Fibroblast of lung (primary cell): ENCODE data around the gene PER1. TPM values are rescaled to one million over a fixed set of nuclear protein-coding genes. Genes with fewer than 3 reads are reported as not detected.

Experiments
- DNase-seq, 2 donors: peaks; one replicate each; pipeline versions ENCODE4 v3.0.0 to v3.0.0-alpha.2; 2010; ENCODE audit warnings: low read depth in 2 of 2
- H2AFZ ChIP-seq: 2 replicates; pipeline ENCODE4 v1.5.1; 2012; ENCODE audit warnings: low read length, control low read depth, inconsistent platforms
- H3K27ac ChIP-seq: 2 replicates; pipeline ENCODE4 v1.5.1; 2011; ENCODE audit warnings: low read length, control low read depth; ENCODE audit not compliant: insufficient read depth
- H3K27me3 ChIP-seq: 2 replicates; pipeline ENCODE4 v1.5.1; 2011; ENCODE audit warnings: mild to moderate bottlenecking, low read length; ENCODE audit not compliant: control insufficient read depth, insufficient read depth
- H3K36me3 ChIP-seq: 2 replicates; pipeline ENCODE4 v1.5.1; 2011; ENCODE audit warnings: low read length; ENCODE audit not compliant: control insufficient read depth, insufficient read depth
- H3K4me1 ChIP-seq: 2 replicates; pipeline ENCODE4 v1.5.1; 2011; ENCODE audit warnings: low read length; ENCODE audit not compliant: control insufficient read depth, insufficient read depth; ENCODE audit errors: extremely low read depth
- H3K4me2 ChIP-seq: 2 replicates; pipeline ENCODE4 v1.5.1; 2011; ENCODE audit warnings: low read length, control low read depth; ENCODE audit not compliant: insufficient read depth; ENCODE audit errors: extremely low read depth
- H3K4me3 ChIP-seq, 4 experiments: fragments of 200-600 bp in 1 of 4; sonication (generic) in 1 of 4; replicated peaks in 1 of 4; 2 replicates each; pipeline ENCODE4 v1.5.1; 2011 to 2016; ENCODE audit warnings: low read length in 4 of 4, low read depth in 3 of 4, mild to moderate bottlenecking in 3 of 4, control low read depth in 2 of 4, inconsistent platforms in 1 of 4, mixed read lengths in 1 of 4; ENCODE audit not compliant: insufficient read depth in 1 of 4; ENCODE audit errors: control extremely low read depth in 1 of 4
- H3K79me2 ChIP-seq: 2 replicates; pipeline ENCODE4 v1.5.1; 2012; ENCODE audit warnings: mild to moderate bottlenecking, low read length, inconsistent platforms; ENCODE audit not compliant: control insufficient read depth, insufficient read depth
- H3K9ac ChIP-seq: 2 replicates; pipeline ENCODE4 v1.5.1; 2011; ENCODE audit warnings: mild to moderate bottlenecking, low read length, control low read depth; ENCODE audit not compliant: insufficient read depth
- H3K9me3 ChIP-seq: 2 replicates; pipeline ENCODE4 v1.5.1; 2012; ENCODE audit warnings: low read depth, low read length; ENCODE audit not compliant: control insufficient read depth, insufficient read depth
- H4K20me1 ChIP-seq: 2 replicates; pipeline ENCODE4 v1.5.1; 2011; ENCODE audit warnings: low read length; ENCODE audit not compliant: control insufficient read depth, insufficient read depth; ENCODE audit errors: extremely low read depth
- CTCF ChIP-seq, 2 donors: IDR thresholded peaks in 1 of 2; conservative IDR thresholded peaks in 1 of 2; 1 replicate in 1 of 2; 2 replicates in 1 of 2; pipeline ENCODE4 v1.5.1; 2011 to 2012; ENCODE audit warnings: low read length in 2 of 2, control low read depth in 1 of 2, inconsistent platforms in 1 of 2, low read depth in 1 of 2, mild to moderate bottlenecking in 1 of 2
- EZH2 ChIP-seq: IDR thresholded peaks from 2 replicates; pipeline ENCODE4 v1.5.1; 2012; ENCODE audit warnings: low read length, control low read depth, mild to moderate bottlenecking; ENCODE audit errors: missing control alignments
- polyA plus RNA-seq, 2 donors: library from polyadenylated mRNA; depleted of rRNA in 1 of 2; stranded (reverse) in 1 of 2; unstranded in 1 of 2; fragments of >200 nt; gene quantifications; 2 replicates each; pipeline ENCODE4 v1.2.1, GENCODE V29; 2011 to 2012; ENCODE audit warnings: missing spikeins in 1 of 2
- total RNA-seq: library from RNA; depleted of rRNA; stranded (reverse); fragments of >200 nt; gene quantifications from 2 replicates; pipeline ENCODE4 v1.2.1, GENCODE V29; 2014

Gene PER1
- total and polyA plus RNA-seq, 2 donors (not counting 1 experiment from before 2014, with no cell fraction given), result 2.5 to 6.9 TPM

- H3K79me2 ChIP-seq, result peaks cover 2% of the 10 kb centered on the region
- no peak for DNase-seq
These were observed 4.3 kb downstream of the PER1 start for GRCh38 chr17:8147805-8148404.

GRCh38 chr17:8147141-8147804 is 4.9 kb downstream of the PER1 start:
- H3K4me3 ChIP-seq, result no peak overlapping the region
- TF ChIP-seq EZH2 (no peak), CTCF (conservative IDR thresholded peaks at IDR 0.05 in 1 of 2, IDR thresholded peaks at IDR 0.05 in 1 of 2; ENCODE audit: low read depth in 1 of 2, low read length in 2 of 2) (no peak)
- H3K4me2 ChIP-seq, result no peak overlapping the region
- peaks cover 35% of the 10 kb centered on the region for H3K36me3 ChIP-seq
- H3K4me1 ChIP-seq, result peaks cover 3% of the 10 kb centered on the region
- no peaks in the 10 kb centered on the region for H3K9me3 ChIP-seq
- DNase-seq, result no peak
- no peak overlapping the region for H2AFZ ChIP-seq
- H3K27ac ChIP-seq, result no peak overlapping the region
- H3K27me3 ChIP-seq, result no peaks in the 10 kb centered on the region
- no peak overlapping the region for H3K9ac ChIP-seq
- peaks cover 2% of the 10 kb centered on the region for H3K79me2 ChIP-seq
- no peaks in the 10 kb centered on the region for H4K20me1 ChIP-seq

More at GRCh38 chr17:8147805-8148404, 4.3 kb downstream of the PER1 start:
- Histone ChIP-seq H3K9ac (no peak overlapping the region), H3K27me3 (no peaks in the 10 kb centered on the region), H2AFZ (no peak overlapping the region), H3K4me3 (no peak overlapping the region), H3K4me1 (peaks cover 7% of the 10 kb centered on the region), H3K36me3 (peaks cover 30% of the 10 kb centered on the region), H4K20me1 (no peaks in the 10 kb centered on the region), H3K27ac (no peak overlapping the region), H3K9me3 (no peaks in the 10 kb centered on the region), H3K4me2 (no peak overlapping the region)
- TF ChIP-seq CTCF (conservative IDR thresholded peaks at IDR 0.05 in 1 of 2, IDR thresholded peaks at IDR 0.05 in 1 of 2; ENCODE audit: low read depth in 1 of 2, low read length in 2 of 2) (no peak), EZH2 (no peak)

GRCh38 chr17:8146381-8147140 is 5.6 kb downstream of the PER1 start:
- H3K9me3 ChIP-seq, result no peaks in the 10 kb centered on the region
- no peak for DNase-seq
- H3K27ac ChIP-seq, result no peak overlapping the region
- H2AFZ ChIP-seq, result no peak overlapping the region
- H3K4me2 ChIP-seq, result no peak overlapping the region
- no peak overlapping the region for H3K9ac ChIP-seq
- H3K4me3 ChIP-seq, result no peak overlapping the region
- H3K79me2 ChIP-seq, result peaks cover 2% of the 10 kb centered on the region
- TF ChIP-seq CTCF (conservative IDR thresholded peaks at IDR 0.05 in 1 of 2, IDR thresholded peaks at IDR 0.05 in 1 of 2; ENCODE audit: low read depth in 1 of 2, low read length in 2 of 2) (no peak), EZH2 (no peak)
- H4K20me1 ChIP-seq, result no peaks in the 10 kb centered on the region
- no peaks in the 10 kb centered on the region for H3K27me3 ChIP-seq
- peaks cover 3% of the 10 kb centered on the region for H3K4me1 ChIP-seq
- H3K36me3 ChIP-seq, result peaks cover 38% of the 10 kb centered on the region
